GM11168 (cell line): ENCODE measurements around the gene KRTAP10-10.
"Not testable (repeated sequence)": the region's sequence is repeated elsewhere in the genome, so short reads cannot be mapped to it uniquely, and the experiment has no call there.

Source experiments
- in situ Hi-C: fragments of 300-500 bp; cut with MboI; formaldehyde crosslinking; loops from one replicate; pipeline ENCODE4 v1.12.0; 2022; ENCODE audit warnings: low sequenced_read_pairs; ENCODE audit not compliant: unreplicated experiment

KRTAP10-10 gene

GRCh38 chr21:44670642-44671432 lies 33.7 kb downstream of the KRTAP10-10 start:
- in situ Hi-C loops: no loop called here

- in situ Hi-C loops: no loop called here
Observed at GRCh38 chr21:44671911-44672310, 34.8 kb downstream of the KRTAP10-10 start.

GRCh38 chr21:44677881-44678280 lies 40.7 kb downstream of the KRTAP10-10 start:
- in situ Hi-C loops: no loop called here

GRCh38 chr21:44681152-44681551 lies 44.0 kb downstream of the KRTAP10-10 start:
- in situ Hi-C loops: no loop called here

- in situ Hi-C loops: no loop called here
Observed at GRCh38 chr21:44681861-44682579, 44.9 kb downstream of the KRTAP10-10 start, which contains the start of gene KRTAP12-1. Gene KRTAP12-1, minus strand, starts transcription at chr21:44682163. Its CDS starts 40 bp downstream, at chr21:44682123.

- in situ Hi-C loops: no loop called here
Observed at GRCh38 chr21:44682580-44683151, 45.5 kb downstream of the KRTAP10-10 start.

- in situ Hi-C loops: no loop called here
Observed at GRCh38 chr21:44684077-44684476, 46.9 kb downstream of the KRTAP10-10 start.

- in situ Hi-C loops: no loop called here
Observed at GRCh38 chr21:44684483-44684882, 47.3 kb downstream of the KRTAP10-10 start.

GRCh38 chr21:44685050-44685449 lies 47.9 kb downstream of the KRTAP10-10 start:
- in situ Hi-C loops: not testable (repeated sequence)

GRCh38 chr21:44686000-44686781 lies 49.0 kb downstream of the KRTAP10-10 start:
- in situ Hi-C loops: no loop called here

- in situ Hi-C loops: no loop called here
Observed at GRCh38 chr21:44686843-44687561, 49.8 kb downstream of the KRTAP10-10 start.

- in situ Hi-C loops: no loop called here
Observed at GRCh38 chr21:44687671-44688070, 50.5 kb downstream of the KRTAP10-10 start.
